GM15510 (cell line): ENCODE measurements around the gene BBIP1.
A peak's percentile ranks its signal among the peaks of the same experiment; 100 is the strongest.

ENCODE experiments used
- POLR2A ChIP-seq: IDR thresholded peaks from 3 replicates; pipeline ENCODE4 v1.6.1; 2011; ENCODE audit warnings: borderline replicate concordance; ENCODE audit not compliant: insufficient read length; ENCODE audit errors: extremely low read depth

Gene BBIP1, protein sequence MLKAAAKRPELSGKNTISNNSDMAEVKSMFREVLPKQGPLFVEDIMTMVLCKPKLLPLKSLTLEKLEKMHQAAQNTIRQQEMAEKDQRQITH

DNA sequence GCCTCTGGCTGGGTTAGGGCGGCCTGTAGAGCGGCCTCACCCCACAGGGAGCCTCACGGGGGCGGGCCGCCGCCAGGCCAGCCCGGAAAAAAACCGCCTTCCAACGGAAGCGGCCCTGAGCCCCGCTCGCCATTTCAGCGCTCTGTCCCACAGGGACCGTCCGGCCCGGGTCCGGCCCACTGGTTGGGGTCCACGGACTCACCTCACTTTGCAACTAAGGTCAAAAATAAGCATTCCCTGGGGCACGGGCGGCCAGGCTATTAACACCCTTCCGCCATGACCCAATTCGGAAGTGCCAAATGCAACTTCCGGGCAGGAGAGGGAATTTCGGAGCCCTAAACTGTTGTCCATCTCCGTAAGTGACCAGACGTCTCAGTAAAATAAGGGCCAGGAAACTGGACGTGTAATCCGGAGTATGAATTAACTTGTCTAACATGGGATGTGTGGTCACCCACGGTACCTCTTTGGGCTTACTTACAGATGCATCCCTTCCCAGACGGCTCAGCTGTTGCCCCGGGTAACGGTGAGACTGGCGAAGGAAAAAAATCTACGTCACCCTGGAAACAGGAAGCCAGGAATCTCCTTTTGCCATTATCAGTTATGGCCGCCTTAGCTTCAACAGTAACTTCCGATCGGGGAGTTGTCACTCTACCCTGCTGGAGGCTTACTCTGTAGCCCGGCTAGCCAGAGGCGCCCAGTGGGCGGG is at the start of gene BBIP1:
TSS of gene BBIP1 (minus strand) at position 538 of the 706 bp plus-strand sequence. CDS start 1,023 bp downstream, outside the sequence.
- TF ChIP-seq POLR2A = peak; percentile 68

DNA sequence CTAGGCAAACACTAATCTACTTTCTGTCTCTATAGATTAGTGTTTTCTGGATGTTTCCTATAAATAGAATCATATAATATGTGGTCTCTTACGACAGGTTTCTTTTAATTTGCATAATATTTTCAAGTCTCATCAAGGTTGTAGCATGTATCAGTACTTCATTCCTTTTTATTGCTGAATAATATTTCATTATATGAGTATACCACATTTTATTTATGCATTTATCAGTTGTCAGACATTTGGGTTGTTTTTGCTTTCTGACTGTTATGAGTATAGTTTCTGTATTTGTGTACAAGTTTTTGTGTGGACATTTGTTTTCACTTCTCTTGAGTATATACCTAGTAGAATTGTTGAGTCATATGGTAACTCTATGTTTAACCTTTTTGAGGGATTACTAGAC is 48.7 kb upstream of the BBIP1 start:
- TF ChIP-seq POLR2A = no peak

DNA sequence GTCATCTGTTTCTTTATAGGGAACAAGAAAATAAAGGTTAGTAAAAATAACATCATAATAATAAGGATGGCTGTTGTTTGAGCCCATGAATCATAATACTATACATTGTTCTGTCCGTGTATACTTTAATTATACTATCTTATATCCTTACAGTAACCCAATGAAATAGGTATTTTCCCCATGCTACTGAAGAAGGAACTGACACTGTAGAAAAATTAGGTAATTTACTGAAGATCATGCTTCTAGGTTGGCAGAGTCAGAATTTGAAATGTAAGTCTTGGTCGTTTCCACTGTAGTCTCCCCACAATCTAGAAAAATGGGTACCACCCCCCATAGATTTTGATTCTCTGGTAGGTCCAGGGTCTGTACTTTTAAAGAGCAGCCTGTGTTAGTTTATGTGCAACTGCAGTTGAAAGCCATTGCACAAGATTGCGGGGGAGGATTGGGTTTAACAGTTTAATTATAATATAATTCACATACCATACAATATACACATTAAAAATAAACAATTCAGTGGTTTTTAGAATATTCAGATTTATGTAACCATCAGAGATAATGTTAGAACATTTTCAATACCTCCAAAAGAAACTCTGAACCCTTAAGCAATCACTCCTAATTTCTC is 48.1 kb upstream of the BBIP1 start:
- no peak for TF ChIP-seq POLR2A

DNA sequence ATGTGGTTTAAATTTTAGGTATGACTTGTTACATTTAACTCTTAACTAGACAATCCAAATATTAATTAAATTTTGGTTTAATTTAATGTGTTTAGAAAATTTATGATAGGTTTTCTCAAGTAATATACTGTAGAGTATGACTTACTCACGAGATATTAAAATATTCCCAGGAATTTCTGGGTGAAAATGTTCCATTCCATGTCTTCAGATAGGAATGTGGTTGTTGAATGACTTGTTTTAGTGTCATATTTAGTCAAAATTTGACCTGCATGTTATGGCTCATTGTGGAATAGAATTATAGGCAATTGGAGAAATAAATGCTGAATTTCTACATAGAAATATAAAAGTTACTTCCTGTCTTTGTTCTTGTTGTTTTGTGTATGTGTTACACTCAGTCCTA is 47.2 kb upstream of the BBIP1 start:
- no peak for TF ChIP-seq POLR2A

DNA sequence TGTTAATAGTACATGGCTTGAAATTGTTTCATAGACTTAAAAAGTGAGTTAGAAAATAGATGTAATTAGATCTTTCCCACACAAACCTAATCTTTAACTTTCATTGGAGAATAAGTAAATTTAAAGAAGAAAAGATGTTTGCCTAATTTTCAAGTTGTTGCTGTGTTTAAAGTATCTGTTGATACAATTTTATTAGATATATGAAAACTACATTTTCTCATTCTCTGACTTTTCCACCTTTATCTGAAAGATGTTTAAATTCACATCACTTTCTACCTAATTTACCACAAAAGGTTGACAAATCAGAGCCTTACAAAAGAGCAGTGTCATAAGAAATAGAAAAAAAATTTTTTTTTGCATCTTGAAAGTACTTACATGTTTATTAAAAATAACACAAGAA is 46.2 kb upstream of the BBIP1 start:
- no peak for TF ChIP-seq POLR2A

DNA sequence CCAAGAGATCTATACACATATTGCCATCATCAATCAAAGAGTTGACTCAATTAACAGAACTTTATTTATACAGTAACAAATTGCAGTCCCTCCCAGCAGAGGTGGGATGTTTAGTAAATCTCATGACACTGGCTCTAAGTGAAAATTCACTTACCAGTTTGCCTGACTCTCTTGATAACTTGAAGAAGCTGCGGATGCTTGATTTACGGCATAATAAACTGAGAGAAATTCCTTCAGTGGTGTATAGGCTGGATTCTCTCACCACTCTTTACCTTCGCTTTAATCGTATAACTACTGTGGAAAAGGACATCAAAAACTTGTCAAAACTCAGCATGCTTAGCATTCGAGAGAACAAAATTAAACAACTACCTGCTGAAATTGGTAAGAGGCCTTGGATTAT is 45.7 kb upstream of the BBIP1 start:
- TF ChIP-seq POLR2A = no peak

DNA sequence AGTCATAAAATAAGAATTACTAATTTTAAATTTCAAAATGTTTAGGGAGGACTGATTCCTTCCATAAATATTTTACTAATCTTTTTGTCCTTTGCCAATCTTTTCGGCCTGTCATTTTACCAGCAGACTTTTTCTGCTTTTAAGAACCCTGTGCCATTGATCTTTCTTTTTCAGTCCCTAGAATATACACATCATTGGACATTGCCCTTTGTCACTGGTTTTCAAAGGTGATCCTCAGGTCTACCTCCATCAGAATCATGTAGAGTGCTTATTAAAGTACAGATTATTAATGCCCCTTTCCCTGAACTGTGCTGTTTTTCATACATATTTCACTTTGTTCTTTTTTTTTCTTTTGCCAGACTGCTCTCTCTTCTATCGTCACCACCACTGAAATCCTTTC is 44.2 kb upstream of the BBIP1 start:
- no peak for TF ChIP-seq POLR2A

DNA sequence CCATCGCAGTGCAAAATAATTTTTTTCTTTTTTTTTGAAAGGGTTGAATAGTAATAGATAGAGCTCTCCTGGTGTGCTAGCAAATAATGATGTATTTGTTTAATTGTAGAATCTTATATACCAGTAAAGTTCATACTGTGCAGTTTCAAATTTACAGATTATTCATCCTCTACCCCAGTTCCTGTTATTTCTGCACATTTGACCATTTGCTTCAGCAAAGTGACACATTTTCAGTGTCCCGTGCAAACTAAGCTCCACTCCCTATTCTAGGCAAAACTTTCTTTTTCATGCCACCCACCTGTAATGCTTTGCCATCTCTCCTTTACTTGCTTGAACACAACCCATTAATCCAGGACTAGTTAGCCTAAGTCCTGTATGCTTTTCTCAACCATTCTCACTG is 43.5 kb upstream of the BBIP1 start:
- TF ChIP-seq POLR2A = no peak

DNA sequence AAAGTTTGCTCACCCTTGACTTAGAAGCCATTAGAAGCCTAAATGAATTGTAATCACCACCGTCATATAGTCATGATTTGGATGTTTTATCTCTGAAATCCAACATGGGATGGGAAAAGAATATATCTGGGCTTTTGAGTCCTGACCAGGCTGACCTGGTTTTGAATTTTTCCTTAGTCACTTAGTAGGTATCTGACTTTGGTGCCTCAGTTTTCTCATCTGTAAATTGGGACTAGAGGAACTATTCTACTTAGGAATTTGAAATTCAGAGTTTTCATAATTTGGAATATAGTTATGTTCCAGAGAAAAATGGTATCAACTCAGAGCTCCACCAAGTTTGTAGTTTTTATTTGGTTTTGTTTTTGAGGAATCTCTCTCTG is 41.3 kb upstream of the BBIP1 start:
- TF ChIP-seq POLR2A = no peak

DNA sequence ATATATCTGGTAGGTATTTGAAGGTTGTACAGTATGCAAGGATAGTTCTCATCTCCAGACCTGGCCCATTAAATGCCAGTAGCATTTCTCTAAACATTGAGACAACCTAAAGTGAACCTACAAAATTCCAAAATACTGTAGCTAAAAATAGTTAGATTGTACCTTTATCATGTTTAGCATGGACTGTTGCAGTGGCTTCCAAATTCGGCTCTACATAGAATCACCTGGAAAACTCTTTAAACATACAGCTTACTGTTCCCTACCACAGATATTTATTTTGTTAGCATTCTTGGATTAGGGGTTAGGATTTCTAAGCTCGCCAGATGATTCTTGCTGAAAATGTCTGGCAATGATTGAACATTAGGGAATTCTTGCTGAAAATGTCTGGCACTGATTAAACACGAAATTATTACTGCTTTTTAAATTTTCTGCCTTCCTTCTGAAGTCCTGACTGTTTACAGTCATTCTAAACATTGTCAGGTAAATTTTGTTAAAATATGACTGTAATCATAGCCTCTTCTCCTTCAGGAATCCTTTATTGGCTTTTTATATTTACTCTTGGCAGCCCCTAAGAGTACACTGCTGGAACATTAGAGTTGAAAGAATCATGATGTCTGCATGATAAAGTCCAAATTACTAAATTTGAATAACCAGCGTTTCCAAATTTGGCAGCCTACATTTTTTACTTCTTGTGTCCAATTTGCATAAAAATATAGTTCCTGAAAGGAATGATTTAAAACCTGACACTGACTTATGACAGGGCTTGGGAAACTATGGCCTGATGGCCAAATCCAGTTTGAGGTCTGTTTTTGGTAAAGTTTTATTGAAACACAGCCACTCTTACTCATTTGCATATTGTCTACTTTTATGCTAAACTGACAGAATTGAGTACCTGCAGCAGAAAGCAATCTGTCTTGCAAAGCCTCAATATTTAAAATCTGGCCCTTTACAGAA is 40.7 kb upstream of the BBIP1 start:
- no peak for TF ChIP-seq POLR2A

DNA sequence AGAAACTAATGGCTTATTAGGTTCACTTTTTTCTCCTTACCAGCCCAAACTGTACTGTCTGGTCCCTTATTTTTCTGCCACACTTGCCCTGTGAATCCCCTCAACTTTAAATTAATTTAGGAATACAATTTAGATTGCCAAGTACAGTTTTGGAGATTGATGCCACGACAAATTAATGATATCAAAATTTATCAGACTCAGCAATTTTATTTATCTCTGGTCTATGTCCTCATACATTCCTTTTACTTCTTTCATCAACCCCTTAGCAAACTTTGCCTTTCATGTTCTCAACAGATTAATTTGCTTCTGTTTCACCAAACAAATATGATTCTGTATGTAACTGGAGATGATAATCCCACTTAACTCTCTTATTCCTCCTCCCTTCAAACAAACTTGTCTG is 38.6 kb upstream of the BBIP1 start:
- no peak for TF ChIP-seq POLR2A

DNA sequence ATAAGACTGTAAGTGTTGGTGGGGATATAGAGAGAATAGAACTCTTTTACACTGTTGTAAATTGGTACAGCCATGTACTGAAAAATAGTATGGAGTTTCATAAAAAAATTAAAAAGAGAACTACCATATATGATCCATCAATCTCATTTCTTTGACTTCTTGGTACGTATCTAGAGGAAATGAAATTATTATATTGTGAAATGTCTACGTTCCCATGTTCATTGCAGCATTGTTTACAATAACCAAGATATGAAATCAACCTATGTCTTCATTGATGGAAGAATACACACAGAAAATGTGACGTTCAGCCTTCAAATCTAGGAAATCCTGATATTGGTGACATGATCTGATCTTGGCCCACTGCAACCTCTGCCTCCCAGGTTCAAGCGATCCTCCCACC is 32.4 kb upstream of the BBIP1 start:
- no peak for TF ChIP-seq POLR2A

DNA sequence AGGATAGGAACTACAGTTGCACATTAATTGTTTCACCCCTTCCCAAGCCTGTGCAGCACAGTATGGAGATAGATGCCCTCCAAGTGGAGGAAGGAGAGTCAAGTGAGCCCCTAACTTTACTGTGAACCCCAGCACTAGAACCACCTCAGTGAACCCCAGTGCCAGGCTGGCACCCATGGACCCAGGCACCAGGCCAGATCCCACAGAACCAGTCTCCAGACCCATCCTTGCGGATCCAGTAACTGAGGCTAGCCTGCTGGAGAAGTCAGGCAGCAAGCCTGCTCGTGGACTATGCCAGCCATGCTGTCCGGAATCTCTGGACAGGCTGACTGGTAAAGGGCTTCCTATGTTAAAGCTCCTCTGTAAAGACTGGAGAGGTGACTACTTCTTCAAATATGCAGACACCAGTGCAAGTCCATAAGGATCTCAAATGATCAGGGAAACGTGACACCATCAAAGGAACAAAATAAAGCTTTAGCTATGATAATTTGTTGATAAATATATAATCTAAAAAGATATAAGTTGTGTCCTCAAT is 28.1 kb upstream of the BBIP1 start:
- no peak for TF ChIP-seq POLR2A

DNA sequence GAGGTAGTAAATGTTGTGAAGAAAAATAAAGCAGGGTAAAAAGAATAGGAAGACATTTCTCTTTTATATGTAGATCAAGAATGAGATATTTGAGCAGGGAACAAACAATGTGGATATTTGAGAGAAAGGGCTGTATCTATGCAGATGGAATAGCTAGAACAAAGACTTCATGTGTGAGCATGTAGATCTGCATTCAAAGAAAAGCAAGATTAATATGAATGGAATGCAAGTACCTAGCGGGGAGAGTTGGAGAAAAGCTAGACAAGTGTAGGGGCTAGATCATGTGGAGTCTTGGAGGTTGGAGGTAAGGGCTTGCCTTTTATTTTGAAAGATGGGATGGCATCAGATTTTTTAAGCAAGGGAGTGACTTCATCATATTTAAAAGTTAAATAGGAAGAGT is 27.5 kb upstream of the BBIP1 start:
- TF ChIP-seq POLR2A = no peak
